Measurements from ENCODE around the gene DES.

DES gene

GRCh38 chr2:219395609-219396008 lies 22.6 kb upstream of the DES start:
- H3K4me1 ChIP-seq, result peaks cover 35 to 46% (median 43%) of the 10 kb centered on the region in 10 experiments
- H3K9me3 ChIP-seq (replicated peaks in 1 of 11), result peaks cover 0 to 11% (median 6%) of the 10 kb centered on the region in 11 experiments; a peak in 9 of 22 replicates

GRCh38 chr2:219396863-219397457 lies 21.2 kb upstream of the DES start:
- no peaks in the 10 kb centered on the region for H4K20me1 ChIP-seq
- peak overlapping the region; percentile 54 to 71 (median 64); a peak in 20 of 22 replicates for H3K9ac ChIP-seq
- peak overlapping the region; percentile 68 to 81 (median 73) for H3K4me2 ChIP-seq
- H3K4me3 ChIP-seq, result peak overlapping the region in 1 of 10 experiments; percentile 28; a peak in 1 of 20 replicates
- peaks cover 0 to 5% (median 0%) of the 10 kb centered on the region in 11 experiments; a peak in 4 of 22 replicates for H3K9me3 ChIP-seq (replicated peaks in 1 of 11)
- peak overlapping the region; percentile 68 to 84 (median 82); a peak in 21 of 22 replicates for H3K27ac ChIP-seq
- no peak for TF ChIP-seq Cebpa-rat (IDR thresholded peaks at IDR 0.05)
- no peaks in the 10 kb centered on the region for H3K27me3 ChIP-seq
- H3K4me1 ChIP-seq, result peaks cover 43 to 59% (median 48%) of the 10 kb centered on the region in 10 experiments
- H3K36me3 ChIP-seq, result no peaks in the 10 kb centered on the region

More at GRCh38 chr2:219395609-219396008, 22.6 kb upstream of the DES start:
- TF ChIP-seq Cebpa-rat (IDR thresholded peaks at IDR 0.05), result no peak
- peak overlapping the region in 2 of 11 experiments; percentile 73 to 75; a peak in 3 of 22 replicates for H3K27ac ChIP-seq
- H3K27me3 ChIP-seq, result no peaks in the 10 kb centered on the region
- no peaks in the 10 kb centered on the region for H4K20me1 ChIP-seq
- no peaks in the 10 kb centered on the region for H3K36me3 ChIP-seq
- no peak overlapping the region for H3K4me3 ChIP-seq
- H3K9ac ChIP-seq, result no peak overlapping the region
- H3K4me2 ChIP-seq, result no peak overlapping the region

GRCh38 chr2:219398721-219399363 lies 19.3 kb upstream of the DES start:
- Histone ChIP-seq H3K4me2 (peak overlapping the region; percentile 26 to 81 (median 73); a peak in 17 of 22 replicates), H3K4me3 (no peak overlapping the region), H3K9ac (peak overlapping the region in 7 of 11 experiments; percentile 11 to 56 (median 28); a peak in 10 of 22 replicates), H3K9me3 (replicated peaks in 1 of 11) (no peaks in the 10 kb centered on the region), H3K27me3 (no peaks in the 10 kb centered on the region), H4K20me1 (no peaks in the 10 kb centered on the region), H3K4me1 (peaks cover 43 to 62% (median 52%) of the 10 kb centered on the region in 10 experiments), H3K36me3 (no peaks in the 10 kb centered on the region), H3K27ac (peak overlapping the region in 9 of 11 experiments; percentile 28 to 84 (median 82); a peak in 16 of 22 replicates)
- TF ChIP-seq Cebpa-rat (IDR thresholded peaks at IDR 0.05), result no peak

GRCh38 chr2:219399716-219400478 lies 18.3 kb upstream of the DES start:
- H3K36me3 ChIP-seq, result no peaks in the 10 kb centered on the region
- peak overlapping the region; percentile 13 to 81 (median 47); a peak in 16 of 22 replicates for H3K4me2 ChIP-seq
- no peaks in the 10 kb centered on the region for H3K9me3 ChIP-seq (replicated peaks in 1 of 11)
- H4K20me1 ChIP-seq, result no peaks in the 10 kb centered on the region
- H3K4me3 ChIP-seq, result no peak overlapping the region
- no peak for TF ChIP-seq Cebpa-rat (IDR thresholded peaks at IDR 0.05)
- H3K27ac ChIP-seq, result peak overlapping the region in 2 of 11 experiments; percentile 26 to 82; a peak in 1 of 22 replicates
- peak overlapping the region in 2 of 11 experiments; percentile 0 to 7; a peak in 1 of 22 replicates for H3K9ac ChIP-seq
- peaks cover 43 to 62% (median 52%) of the 10 kb centered on the region in 10 experiments for H3K4me1 ChIP-seq
- H3K27me3 ChIP-seq, result no peaks in the 10 kb centered on the region

- Histone ChIP-seq H3K9me3 (replicated peaks in 1 of 11) (no peaks in the 10 kb centered on the region), H3K4me1 (peaks cover 43 to 62% (median 52%) of the 10 kb centered on the region in 10 experiments), H3K4me2 (peak overlapping the region in 10 of 11 experiments; percentile 19 to 81 (median 46); a peak in 13 of 22 replicates), H4K20me1 (no peaks in the 10 kb centered on the region), H3K27me3 (no peaks in the 10 kb centered on the region), H3K9ac (peak overlapping the region in 1 of 11 experiments; percentile 7; a peak in 1 of 22 replicates), H3K36me3 (no peaks in the 10 kb centered on the region), H3K4me3 (no peak overlapping the region), H3K27ac (peak overlapping the region in 1 of 11 experiments; percentile 16; a peak in 1 of 22 replicates)
- TF ChIP-seq Cebpa-rat (IDR thresholded peaks at IDR 0.05), result no peak
These were observed 17.6 kb upstream of the DES start for GRCh38 chr2:219400562-219400961.

- Histone ChIP-seq H4K20me1 (no peaks in the 10 kb centered on the region), H3K9ac (no peak overlapping the region), H3K9me3 (replicated peaks in 1 of 11) (no peaks in the 10 kb centered on the region), H3K4me3 (no peak overlapping the region), H3K4me1 (peaks cover 41 to 58% (median 46%) of the 10 kb centered on the region in 10 experiments), H3K27me3 (no peaks in the 10 kb centered on the region), H3K36me3 (no peaks in the 10 kb centered on the region), H3K4me2 (peak overlapping the region in 4 of 11 experiments; percentile 38 to 63 (median 40); a peak in 8 of 22 replicates), H3K27ac (no peak overlapping the region)
- no peak for TF ChIP-seq Cebpa-rat (IDR thresholded peaks at IDR 0.05)
These were observed 16.6 kb upstream of the DES start for GRCh38 chr2:219401606-219402005.

GRCh38 chr2:219402665-219403515 lies 15.3 kb upstream of the DES start:
- no peak for TF ChIP-seq Cebpa-rat (IDR thresholded peaks at IDR 0.05)
- H3K27me3 ChIP-seq, result no peaks in the 10 kb centered on the region
- H3K9me3 ChIP-seq (replicated peaks in 1 of 11), result no peaks in the 10 kb centered on the region
- peak overlapping the region in 2 of 11 experiments; percentile 16 to 33; a peak in 1 of 22 replicates for H3K9ac ChIP-seq
- peak overlapping the region in 1 of 11 experiments; percentile 63; a peak in 1 of 22 replicates for H3K4me2 ChIP-seq
- no peaks in the 10 kb centered on the region for H4K20me1 ChIP-seq
- no peaks in the 10 kb centered on the region for H3K36me3 ChIP-seq
- H3K27ac ChIP-seq, result no peak overlapping the region; a peak in 1 of 22 replicates
- H3K4me3 ChIP-seq, result no peak overlapping the region
- peaks cover 28 to 50% (median 34%) of the 10 kb centered on the region in 10 experiments for H3K4me1 ChIP-seq

- Histone ChIP-seq H3K36me3 (no peaks in the 10 kb centered on the region), H3K4me3 (no peak overlapping the region), H3K27ac (no peak overlapping the region), H3K9ac (no peak overlapping the region), H3K4me1 (peaks cover 21 to 40% (median 25%) of the 10 kb centered on the region in 10 experiments; a peak in 19 of 20 replicates), H3K4me2 (no peak overlapping the region), H3K27me3 (no peaks in the 10 kb centered on the region), H3K9me3 (replicated peaks in 1 of 11) (no peaks in the 10 kb centered on the region), H4K20me1 (no peaks in the 10 kb centered on the region)
- no peak for TF ChIP-seq Cebpa-rat (IDR thresholded peaks at IDR 0.05)
These were observed 14.3 kb upstream of the DES start for GRCh38 chr2:219403861-219404260.

Measured in BLaER1 treated with 17β-estradiol and CSF1 and Interleukin-3, amounts not matched to agents 10 nM and 100 nM (cell line).